Heart left ventricle (tissue), 16 donors: Measurements from ENCODE around the gene DHX35. TPM values are rescaled to one million over a fixed set of nuclear protein-coding genes. Genes with fewer than 3 reads are reported as not detected.
"Not testable (repeated sequence)": the region's sequence is repeated elsewhere in the genome, so short reads cannot be mapped to it uniquely, and the experiment has no call there.

Experiments
- ATAC-seq, 4 donors: fragments of 200-7000 bp; cut with Tn5 transposase; one replicate each; pipeline ENCODE4 v1.9.1; 2020 to 2022; ENCODE audit warnings: moderate library complexity in 4 of 4, mild to moderate bottlenecking in 3 of 4, moderate number of reproducible peaks in 1 of 4
- DNase-seq, 5 donors: peaks; one replicate each; pipeline ENCODE4 v3.0.0-alpha.2; 2020
- H3K27ac ChIP-seq, 12 donors: fragments of 200-600 bp; sonication (generic) in 4 of 12; one replicate each; pipeline versions ENCODE4 v1.5.0 to v1.8.0; 2016 to 2022; ENCODE audit warnings: mild to moderate bottlenecking in 2 of 12
- H3K27me3 ChIP-seq, 9 donors: fragments of 200-600 bp; sonication (generic) in 2 of 9; one replicate each; pipeline versions ENCODE4 v1.5.1 to v1.8.0; 2016 to 2022; ENCODE audit warnings: mild to moderate bottlenecking in 3 of 9
- H3K36me3 ChIP-seq, 9 donors: fragments of 200-600 bp; sonication (generic) in 2 of 9; one replicate each; pipeline versions ENCODE4 v1.5.0 to v1.8.0; 2018 to 2022; ENCODE audit warnings: mild to moderate bottlenecking in 2 of 9
- H3K4me1 ChIP-seq, 12 donors: fragments of 200-600 bp; sonication (generic) in 4 of 12; one replicate each; pipeline versions ENCODE4 v1.5.0 to v1.8.0; 2016 to 2022; ENCODE audit warnings: mild to moderate bottlenecking in 3 of 12
- H3K4me3 ChIP-seq, 12 donors: fragments of 200-600 bp; sonication (generic) in 4 of 12; one replicate each; pipeline versions ENCODE4 v1.5.0 to v1.8.0; 2017 to 2022; ENCODE audit warnings: mild to moderate bottlenecking in 9 of 12, moderate library complexity in 4 of 12
- H3K9me3 ChIP-seq, 12 donors: fragments of 200-600 bp; sonication (generic) in 4 of 12; one replicate each; pipeline versions ENCODE4 v1.5.0 to v1.8.0; 2016 to 2022; ENCODE audit warnings: mild to moderate bottlenecking in 1 of 12
- POLR2A ChIP-seq, 2 donors: fragments of 450-650 bp; IDR thresholded peaks; one replicate each; pipeline ENCODE4 v1.6.1; 2017; ENCODE audit warnings: antibody characterized with exemption in 2 of 2, mild to moderate bottlenecking in 2 of 2, moderate library complexity in 2 of 2
- whole genome bisulfite sequencing, 4 donors: extraction: QIAGEN DNeasy Blood & Tissue Kit in 2 of 4; methylation state at CpG; one replicate each; pipeline versions ENCODE4 v1.1.5 to v1.1.7; 2013 to 2018; 5-methylcytosine and 5-hydroxymethylcytosine counted together
- intact Hi-C, 10 donors: fragments of 100-400 bp; cut with DNase I; formaldehyde crosslinking; loops; one replicate each; pipeline versions ENCODE4 v1.11.1 to v1.14.2; 2022
- polyA plus RNA-seq, 2 donors: library from polyadenylated mRNA; stranded (reverse); fragments of 200-250 nt; gene quantifications; one replicate each; pipeline ENCODE4 v1.2.3, GENCODE V29; 2013
- total RNA-seq, 9 donors: library from RNA; depleted of rRNA in 2 of 9; stranded (reverse); fragments of >200 nt in 2 of 9; fragmentation: NEBNext Ultra II Directional in 3 of 9; extraction: Animal tissue kit (Norgen Biotek cat#: 25700) in 3 of 9; gene quantifications; one replicate each; pipeline versions ENCODE4 v1.1.0 to v1.2.4, GENCODE V29; 2016 to 2023
- TF ChIP-seq, protein P1 (sequence below), 12 donors: fragments of 200-600 bp; sonication (generic) in 4 of 12; IDR thresholded peaks; one replicate each; pipeline versions ENCODE4 v1.5.0 to v1.8.0; 2018 to 2022; ENCODE audit warnings: antibody characterized with exemption in 12 of 12, mild to moderate bottlenecking in 5 of 12
- donor health status: ischemic (EF 13 %, LVEDD 7.1; RV severe dilation, severe dysfunction).
- donor health status: healthy with polysubstance abuse.
- donor health status: DM: no; HTN: yes; CAD: no.
- donor health status: DM: no; HTN: no; CAD: no.
- donor health status: ischemic (EF 25% LVEDD 6.9; RV normal size, moderate dysfunction).
- donor health status: ischemic (EF 25% LVEDD 5.7; RV mildly dilated, moderate dysfunction).
- donor health status: healthy.
- donor health status: DM: yes; HTN: yes; CAD: no.
- donor health status: ischemic (EF 35%, LVEDD 5.7; RV mildly dilated, moderate dysfunction).
- donor health status: nonischemic (EF 11% LVEDD 7.7; RV severe dilation, severe dysfunction).
- donor health status: DM: yes; HTN: yes; CAD: no.
- donor health status: PGD.
- donor health status: ischemic (EF 29% LVEDD 5.4; RV normal size, mild dysfunction).
- donor health status: nonischemic (EF 23%, LVEDD 6.1; RV moderate dilation, normal function).

Gene DHX35
- total and polyA plus RNA-seq, 11 donors: 6.0 to 41.7 (median 11.1) TPM

DNA sequence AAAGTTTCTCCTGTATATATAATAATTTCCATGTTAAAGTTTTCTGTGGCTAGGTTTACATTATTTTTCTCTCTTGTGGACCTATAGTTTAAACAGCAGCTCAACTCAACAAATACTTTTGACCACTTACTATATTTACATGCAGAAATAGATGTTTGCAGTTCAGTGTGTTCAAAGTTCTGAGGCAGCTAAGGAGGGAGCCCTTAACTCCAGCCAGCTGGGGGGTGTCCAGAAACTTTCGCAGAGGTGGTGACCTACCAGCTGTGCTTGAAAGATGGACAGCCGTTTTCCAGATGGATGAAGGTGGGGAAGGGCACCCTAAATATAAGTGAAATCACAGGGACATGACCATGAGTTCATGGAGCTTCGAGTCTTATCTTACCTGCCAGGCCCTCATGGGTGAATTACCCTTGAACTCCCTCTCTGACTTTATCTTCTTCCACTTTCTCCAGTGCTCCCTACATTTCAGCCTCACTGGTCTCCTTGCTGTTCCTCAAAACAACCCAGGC lies 33.4 kb downstream of the DHX35 start:
- ATAC-seq: peak in 1 of 4 donors; percentile 42
- Histone ChIP-seq H3K27ac (no peak overlapping the region), H3K36me3 (peaks cover 0 to 92% (median 83%) of the 10 kb centered on the region in 9 donors)

DNA sequence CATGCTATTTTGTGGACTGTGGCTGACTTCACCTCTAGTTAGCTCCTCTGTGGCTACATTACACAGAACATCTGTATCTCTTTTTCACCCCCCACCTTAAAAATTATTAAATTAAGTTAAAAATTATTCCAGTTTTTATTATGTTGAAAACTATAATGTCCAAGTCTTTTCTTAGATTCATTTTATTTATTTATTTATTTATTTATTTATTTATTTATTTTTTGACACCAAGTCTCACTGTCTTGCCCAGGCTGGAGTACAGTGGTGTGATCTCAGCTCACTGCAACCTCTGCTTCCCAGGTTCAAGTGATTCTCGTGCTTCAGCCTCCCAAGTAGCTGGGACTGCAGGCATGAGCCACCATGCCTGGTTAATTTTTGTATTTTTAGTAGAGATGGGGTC lies 34.7 kb downstream of the DHX35 start:
- DNase-seq, H3K9me3 ChIP-seq, H3K4me1 ChIP-seq, H3K27ac ChIP-seq, H3K4me3 ChIP-seq, H3K27me3 ChIP-seq, ATAC-seq, intact Hi-C loops: not testable (repeated sequence)
- WGBS, 4 donors: 93 to 99% (median 96%) methylated on average over 1 of the region's 1 CpG
- H3K36me3 ChIP-seq: peaks cover 0 to 94% (median 83%) of the 10 kb centered on the region in 9 donors

More for the DNA sequence above, 33.4 kb downstream of the DHX35 start:
- Histone ChIP-seq H3K9me3 (no peaks in the 10 kb centered on the region), H3K4me3 (no peak overlapping the region), H3K27me3 (no peaks in the 10 kb centered on the region), H3K4me1 (no peaks in the 10 kb centered on the region)
- 63 to 81% (median 67%) methylated on average over 3 of the region's 3 CpGs for WGBS, 4 donors
- TF ChIP-seq, protein P1, sequence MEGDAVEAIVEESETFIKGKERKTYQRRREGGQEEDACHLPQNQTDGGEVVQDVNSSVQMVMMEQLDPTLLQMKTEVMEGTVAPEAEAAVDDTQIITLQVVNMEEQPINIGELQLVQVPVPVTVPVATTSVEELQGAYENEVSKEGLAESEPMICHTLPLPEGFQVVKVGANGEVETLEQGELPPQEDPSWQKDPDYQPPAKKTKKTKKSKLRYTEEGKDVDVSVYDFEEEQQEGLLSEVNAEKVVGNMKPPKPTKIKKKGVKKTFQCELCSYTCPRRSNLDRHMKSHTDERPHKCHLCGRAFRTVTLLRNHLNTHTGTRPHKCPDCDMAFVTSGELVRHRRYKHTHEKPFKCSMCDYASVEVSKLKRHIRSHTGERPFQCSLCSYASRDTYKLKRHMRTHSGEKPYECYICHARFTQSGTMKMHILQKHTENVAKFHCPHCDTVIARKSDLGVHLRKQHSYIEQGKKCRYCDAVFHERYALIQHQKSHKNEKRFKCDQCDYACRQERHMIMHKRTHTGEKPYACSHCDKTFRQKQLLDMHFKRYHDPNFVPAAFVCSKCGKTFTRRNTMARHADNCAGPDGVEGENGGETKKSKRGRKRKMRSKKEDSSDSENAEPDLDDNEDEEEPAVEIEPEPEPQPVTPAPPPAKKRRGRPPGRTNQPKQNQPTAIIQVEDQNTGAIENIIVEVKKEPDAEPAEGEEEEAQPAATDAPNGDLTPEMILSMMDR (IDR thresholded peaks at IDR 0.05): no peak
- no peak for TF ChIP-seq POLR2A (IDR thresholded peaks at IDR 0.05)
- intact Hi-C loops: no loop called here
- DNase-seq: no peak

DNA sequence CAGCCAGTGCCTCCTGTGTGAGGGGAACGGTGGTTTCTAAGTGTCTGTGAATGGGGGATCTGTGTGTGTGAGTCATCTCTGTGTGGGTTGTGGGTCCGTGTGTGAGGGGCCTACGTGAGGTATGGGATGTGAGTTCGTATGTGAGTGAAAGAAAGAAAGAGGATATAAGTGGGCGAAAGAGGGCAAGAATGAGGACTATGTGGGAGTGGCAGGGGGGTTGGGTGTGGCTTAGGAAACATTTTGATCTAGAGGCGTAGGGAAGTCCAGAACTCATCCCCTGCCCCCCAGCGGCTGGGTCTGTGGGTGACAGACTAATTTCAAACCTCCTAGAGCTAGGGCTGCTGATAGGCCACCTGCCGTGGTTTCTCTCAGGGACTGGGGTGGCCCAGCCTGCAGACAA lies 35.5 kb downstream of the DHX35 start:
- no peak for TF ChIP-seq POLR2A (IDR thresholded peaks at IDR 0.05)
- TF ChIP-seq, protein P1 (IDR thresholded peaks at IDR 0.05): no peak
- DNase-seq: no peak
- peaks cover 0 to 97% (median 83%) of the 10 kb centered on the region in 9 donors for H3K36me3 ChIP-seq
- H3K9me3 ChIP-seq: no peaks in the 10 kb centered on the region
- H3K27me3 ChIP-seq: no peaks in the 10 kb centered on the region
- WGBS, 4 donors: 88 to 94% (median 92%) methylated on average over 8 of the region's 8 CpGs
- no peak overlapping the region for H3K4me3 ChIP-seq
- H3K27ac ChIP-seq: no peak overlapping the region
- intact Hi-C loops: no loop called here
- ATAC-seq: no peak
- no peaks in the 10 kb centered on the region for H3K4me1 ChIP-seq

- WGBS, 4 donors: 95 to 100% (median 97%) methylated on average over 3 of the region's 3 CpGs
- no peaks in the 10 kb centered on the region for H3K27me3 ChIP-seq
- intact Hi-C loops: no loop called here
Observed at GRCh38 chr20:38999217-38999616, 37.1 kb downstream of the DHX35 start.

More at GRCh38 chr20:38999217-38999616, 37.1 kb downstream of the DHX35 start:
- Histone ChIP-seq H3K4me3 (no peak overlapping the region), H3K27ac (no peak overlapping the region), H3K4me1 (no peaks in the 10 kb centered on the region), H3K36me3 (peaks cover 0 to 100% (median 92%) of the 10 kb centered on the region in 9 donors), H3K9me3 (no peaks in the 10 kb centered on the region)
- DNase-seq (no peak), ATAC-seq (no peak)
- TF ChIP-seq POLR2A (IDR thresholded peaks at IDR 0.05): no peak
- TF ChIP-seq, protein P1 (IDR thresholded peaks at IDR 0.05): no peak
